GM18909 (cell line): ENCODE results near the gene NFIB.

ENCODE experiments used
- ATAC-seq: cut with Tn5 transposase; IDR thresholded peaks from one replicate; pipeline ENCODE4 v1.9.1; 2021; ENCODE audit warnings: mild to moderate bottlenecking; ENCODE audit not compliant: unreplicated experiment, poor library complexity

Gene NFIB

GRCh38 chr9:14313951-14314423, at the start of gene NFIB:
TSS of gene NFIB (minus strand) at chr9:14314141. CDS start at chr9:14313511, 630 bp downstream.
- no peak for ATAC-seq

- ATAC-seq: no peak
Observed at GRCh38 chr9:14362175-14362574, 48.2 kb upstream of the NFIB start.

DNA sequence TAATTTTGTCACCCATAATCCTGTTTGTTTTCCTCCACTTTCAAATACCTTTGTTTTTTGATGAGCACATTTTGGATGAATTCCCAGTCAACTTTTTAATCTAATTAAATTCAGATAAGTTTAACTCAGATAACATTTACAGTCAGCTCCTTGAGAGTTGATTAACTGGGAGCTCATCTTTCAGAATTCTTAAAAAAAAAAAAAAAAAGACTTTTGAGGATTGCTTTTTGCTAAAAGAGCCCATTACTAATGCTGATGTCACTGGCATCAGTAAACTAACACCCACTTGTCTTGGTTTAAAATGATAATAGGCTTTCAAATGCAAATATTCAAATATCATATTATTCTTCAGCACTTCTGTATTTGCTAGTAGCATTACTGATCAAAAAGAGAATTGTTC, 47.1 kb upstream of the NFIB start:
- no peak for ATAC-seq

- no peak for ATAC-seq
Observed at GRCh38 chr9:14358523-14358922, 44.6 kb upstream of the NFIB start.

- ATAC-seq: no peak
Observed at GRCh38 chr9:14356351-14357265, 42.7 kb upstream of the NFIB start.

DNA sequence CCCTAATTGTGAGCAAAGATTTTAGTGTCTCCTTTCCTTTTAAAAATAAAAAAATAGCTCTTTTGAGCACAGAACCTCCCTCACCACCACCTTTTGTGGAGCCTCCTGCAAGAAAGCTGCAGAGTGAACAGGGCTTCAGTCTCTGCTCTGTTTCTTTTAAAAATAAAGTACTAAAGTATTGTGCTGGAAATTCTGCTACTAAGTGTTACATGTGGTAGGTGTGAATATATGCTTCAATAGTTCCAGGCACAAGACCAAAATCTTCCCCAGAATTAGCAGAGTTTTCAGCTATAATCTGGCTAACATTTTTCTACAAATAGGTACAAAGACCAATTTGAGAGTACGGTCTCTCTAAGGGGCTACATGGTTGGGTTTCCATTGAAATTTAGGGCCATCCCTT, 40.3 kb upstream of the NFIB start:
- ATAC-seq: no peak

DNA sequence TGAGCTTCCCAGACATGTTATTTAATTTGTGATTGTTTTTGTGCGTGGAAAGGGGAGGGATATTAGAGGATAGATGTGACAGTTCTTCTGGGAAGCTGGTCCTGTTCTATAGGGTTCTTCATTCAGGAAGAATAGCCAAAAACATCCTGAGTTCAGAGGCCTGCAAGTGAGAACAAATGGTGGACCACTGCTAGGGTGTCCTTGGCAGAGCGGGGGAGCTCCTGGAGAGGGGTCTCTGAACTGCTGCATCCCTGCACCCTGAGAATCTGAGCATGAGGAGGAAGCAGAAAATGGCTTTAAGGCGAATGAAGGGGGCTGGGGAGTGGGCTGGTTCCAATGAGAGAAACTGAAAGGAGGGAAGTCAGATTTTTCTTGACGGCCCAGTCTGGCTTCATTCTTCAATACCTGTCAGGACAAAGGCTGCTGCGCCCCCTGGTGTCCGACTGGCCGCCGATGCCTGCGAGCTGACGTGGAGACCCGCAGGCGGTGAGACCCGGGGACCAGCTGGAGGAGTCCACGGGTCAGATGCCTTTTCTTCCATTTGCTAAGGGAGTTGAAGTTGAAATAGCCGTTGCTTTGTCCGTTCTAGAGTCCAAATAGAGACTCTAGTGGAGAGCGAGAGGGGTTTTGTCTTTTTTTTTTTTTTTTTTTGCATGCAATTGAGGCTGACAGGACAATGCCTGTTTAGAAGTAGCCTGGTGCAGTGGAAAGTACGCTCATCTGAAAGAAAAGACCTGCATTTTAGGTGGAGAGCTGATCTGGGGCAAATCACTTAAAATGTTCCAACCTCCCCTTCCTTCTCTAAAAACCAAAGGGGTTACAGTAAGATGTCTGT, 39.5 kb upstream of the NFIB start:
- ATAC-seq: peak; percentile 94

- no peak for ATAC-seq
Observed at GRCh38 chr9:14352503-14352902, 38.6 kb upstream of the NFIB start.

DNA sequence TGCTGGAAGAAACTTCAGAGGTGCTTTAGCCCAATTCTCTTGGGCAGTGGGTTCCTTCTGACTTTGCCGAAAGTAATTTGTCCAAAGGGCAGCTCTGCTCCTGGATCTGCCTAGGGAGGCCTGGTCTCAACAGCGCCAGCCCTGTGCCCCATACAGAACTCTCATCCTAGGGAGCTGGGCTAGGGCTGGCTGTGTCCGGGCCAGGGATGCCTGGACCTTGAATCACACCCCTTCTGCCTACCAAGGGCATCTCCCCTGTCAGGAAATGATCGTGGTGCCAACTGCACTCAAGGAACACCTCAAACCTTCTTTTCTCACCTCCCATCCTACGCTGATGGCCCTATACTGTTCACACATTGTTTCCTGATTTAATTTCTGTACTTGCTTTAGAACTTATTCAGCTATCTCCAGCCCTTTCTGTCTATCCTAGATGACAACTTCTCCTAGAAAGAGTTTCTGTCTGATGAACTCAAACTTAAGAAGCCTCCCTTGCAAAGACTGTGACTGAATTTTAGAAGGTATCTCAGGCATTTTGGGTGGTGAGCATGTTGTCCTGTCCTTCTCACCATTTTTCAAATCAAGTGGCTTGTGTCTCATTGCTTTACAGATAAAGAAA, 37.4 kb upstream of the NFIB start:
- ATAC-seq: no peak

GRCh38 chr9:14350754-14351153, 36.8 kb upstream of the NFIB start:
- ATAC-seq: no peak

DNA sequence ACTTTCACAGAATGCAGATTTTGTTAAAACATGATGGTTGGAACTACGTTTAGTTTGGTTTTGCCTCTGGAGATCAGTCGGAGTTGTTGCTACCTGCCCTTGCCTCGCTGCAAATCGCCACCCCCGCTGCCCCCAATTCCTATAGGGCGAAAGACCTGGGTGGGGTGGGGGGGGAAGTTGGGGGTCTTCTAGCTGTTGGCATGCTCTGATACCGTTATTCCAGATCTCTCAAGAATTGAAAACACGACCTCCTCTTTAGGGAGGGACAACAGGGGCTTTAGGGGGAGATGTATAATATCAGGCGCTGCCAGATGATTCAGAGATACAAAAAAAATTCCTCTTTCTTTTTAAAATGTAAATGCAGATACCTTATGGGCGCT, 36.4 kb upstream of the NFIB start:
- ATAC-seq: no peak

DNA sequence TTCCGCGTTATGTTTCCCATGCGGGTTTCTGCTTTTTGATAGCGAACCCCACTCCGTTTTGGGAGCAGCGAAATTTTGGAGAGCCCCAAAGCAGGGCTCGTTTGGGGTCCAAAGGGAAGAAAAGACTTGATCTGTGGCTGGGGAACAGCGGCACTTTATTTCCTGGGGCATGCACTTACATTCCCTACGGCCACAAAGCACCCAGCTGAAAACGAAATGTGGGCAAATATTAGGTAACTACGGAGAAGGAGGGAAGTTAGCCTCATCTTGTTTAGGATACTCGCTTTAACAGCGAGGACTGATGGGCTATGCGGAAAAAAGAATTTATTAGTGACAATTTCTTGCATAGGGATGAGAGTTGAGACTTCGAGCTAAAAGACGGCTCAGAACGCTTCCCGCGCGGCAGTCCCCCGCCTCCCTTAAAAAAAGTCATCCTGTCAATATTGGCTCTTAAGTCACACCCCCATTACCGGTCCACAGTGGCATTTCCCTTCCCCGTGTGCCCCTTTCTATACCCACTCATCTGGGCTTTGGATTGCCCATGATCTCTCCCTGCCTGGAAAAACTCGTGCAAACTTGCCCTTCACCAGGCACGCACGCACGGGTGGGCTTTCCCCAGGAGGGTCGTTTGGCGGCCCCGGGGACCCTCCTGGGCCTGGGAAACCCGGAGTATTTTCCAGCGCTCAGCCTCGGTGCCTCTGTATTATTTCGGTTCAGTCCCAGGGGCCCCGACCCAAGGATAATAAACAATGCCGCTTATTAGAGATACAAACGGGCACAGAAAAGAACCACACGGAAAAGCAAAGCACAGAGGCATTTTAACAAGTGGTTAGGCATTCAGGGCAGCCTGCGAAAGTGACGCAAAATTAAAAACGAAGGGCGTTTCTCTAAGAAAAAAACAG, 35.8 kb upstream of the NFIB start:
- ATAC-seq: no peak

- ATAC-seq: no peak
Observed at GRCh38 chr9:14349146-14349446, 35.2 kb upstream of the NFIB start.

- ATAC-seq: no peak
Observed at GRCh38 chr9:14348373-14349145, 34.6 kb upstream of the NFIB start.

DNA sequence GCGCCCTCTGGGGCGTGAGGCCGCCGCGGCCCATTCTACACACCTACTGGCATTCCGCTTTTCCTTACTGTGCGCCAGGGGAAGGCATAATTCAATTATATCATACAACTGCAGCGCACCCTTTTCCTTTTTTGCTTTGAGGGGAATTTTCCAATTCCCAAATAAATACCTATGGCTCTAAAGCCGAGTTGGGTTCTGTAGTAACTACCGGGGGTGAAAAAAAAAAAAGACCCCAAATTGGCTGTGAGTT, 34.1 kb upstream of the NFIB start:
- no peak for ATAC-seq

DNA sequence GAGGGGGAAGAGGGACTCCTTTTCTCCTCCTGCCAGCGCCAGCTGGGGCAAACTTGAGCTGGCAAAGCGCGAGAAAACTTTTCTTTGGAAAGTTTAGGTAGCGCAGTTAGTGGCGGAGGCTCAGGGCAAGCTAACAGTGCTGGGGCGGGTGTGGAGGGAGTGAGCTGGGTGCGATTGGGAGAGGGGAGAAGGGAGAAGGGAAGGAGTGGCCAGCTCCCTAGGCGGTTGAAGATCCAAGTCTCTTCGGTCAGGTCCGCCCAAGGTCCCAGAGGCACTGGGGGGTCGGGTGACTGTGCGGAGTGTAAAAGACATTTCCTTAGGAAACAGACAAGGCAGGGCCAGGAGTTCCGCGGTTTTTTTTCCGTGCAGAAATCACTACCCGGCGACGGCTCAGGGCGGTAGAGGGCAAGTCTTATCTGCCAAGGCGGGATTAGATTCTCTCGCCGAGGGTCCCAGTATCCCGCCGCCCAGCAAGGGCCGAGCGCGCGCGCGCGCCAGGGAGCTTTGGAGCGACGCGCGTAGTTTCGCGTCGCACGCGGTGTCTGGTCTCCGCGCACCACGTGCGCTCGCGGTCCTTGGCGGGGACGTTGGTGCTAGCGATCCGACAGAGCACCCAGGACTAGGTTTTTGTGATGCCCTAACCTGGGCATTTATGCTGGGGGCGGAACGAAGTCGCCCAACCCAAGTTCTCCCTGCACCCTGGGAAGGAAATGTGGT, 33.6 kb upstream of the NFIB start:
- ATAC-seq: no peak

DNA sequence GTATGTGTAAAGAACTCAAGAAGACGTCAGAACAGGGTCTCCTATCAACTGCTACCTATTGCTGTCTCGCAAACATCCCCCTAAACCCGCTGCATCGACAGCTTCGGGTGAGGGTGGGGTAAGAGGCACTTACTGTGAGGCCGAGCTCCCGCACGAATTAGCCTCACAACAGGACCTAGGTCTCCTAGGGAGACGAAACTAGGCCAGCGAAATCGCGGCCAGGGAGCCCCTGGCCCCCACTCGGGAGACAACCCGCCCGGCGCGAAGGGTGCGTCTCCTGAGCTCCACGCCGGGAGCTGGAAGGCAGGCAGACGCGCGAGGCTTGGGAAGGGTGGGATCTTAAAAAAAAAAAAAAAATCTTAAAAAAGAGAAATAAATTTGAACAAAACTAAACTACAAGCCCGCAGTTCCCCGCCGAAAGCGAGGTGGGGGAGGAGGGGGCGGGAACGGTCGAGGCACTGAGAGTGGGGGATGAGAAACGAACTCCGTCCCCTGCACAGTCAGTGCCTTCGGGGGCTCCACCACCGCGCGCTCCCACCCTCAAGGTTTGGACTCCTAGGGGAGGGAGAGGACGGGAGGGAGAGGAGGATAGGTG, 33.0 kb upstream of the NFIB start:
- no peak for ATAC-seq

- no peak for ATAC-seq
Observed at GRCh38 chr9:14346231-14346791, 32.4 kb upstream of the NFIB start.
